ENCODE data around the gene TNNT2. TPM values are rescaled to one million over a fixed set of nuclear protein-coding genes. Genes with fewer than 3 reads are reported as not detected.

The TNNT2 gene
- total and polyA plus RNA-seq, 8 donors, result 1.5 to 12.0 (median 6.7) TPM; not detected in 4

DNA sequence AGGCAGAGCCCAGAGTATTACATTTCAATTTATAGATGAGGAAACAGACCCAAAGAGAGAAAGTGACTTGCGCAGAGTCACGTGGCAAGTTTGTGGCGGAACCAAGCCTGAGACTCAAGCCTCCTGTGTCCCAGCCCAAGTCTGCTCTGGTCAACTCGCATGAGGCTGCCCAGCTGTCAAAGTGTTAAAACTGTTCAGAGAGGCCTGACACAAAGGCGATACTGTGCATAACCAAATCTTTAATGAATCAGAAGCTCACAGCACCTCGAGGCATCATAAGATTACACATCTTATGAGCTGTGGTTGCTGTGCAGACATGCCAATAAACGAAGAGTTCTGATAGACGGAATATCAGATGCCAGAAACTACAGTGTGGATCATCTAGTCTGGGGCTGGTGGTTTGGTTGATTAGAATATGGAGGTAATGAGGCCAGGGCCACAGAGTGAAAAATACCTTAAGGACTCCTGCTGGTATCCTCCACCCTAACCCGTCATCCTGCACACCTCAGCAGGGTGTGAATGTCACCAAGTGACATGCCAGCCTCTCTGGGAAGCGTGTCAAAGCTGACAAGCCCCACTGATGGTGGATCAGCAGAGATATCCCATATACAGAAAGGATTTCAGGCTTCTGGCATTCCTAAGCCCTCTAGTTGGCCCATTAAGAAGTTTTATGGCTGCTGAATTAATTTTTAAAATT, 42.2 kb downstream of the TNNT2 start:
- TF ChIP-seq, protein P1, sequence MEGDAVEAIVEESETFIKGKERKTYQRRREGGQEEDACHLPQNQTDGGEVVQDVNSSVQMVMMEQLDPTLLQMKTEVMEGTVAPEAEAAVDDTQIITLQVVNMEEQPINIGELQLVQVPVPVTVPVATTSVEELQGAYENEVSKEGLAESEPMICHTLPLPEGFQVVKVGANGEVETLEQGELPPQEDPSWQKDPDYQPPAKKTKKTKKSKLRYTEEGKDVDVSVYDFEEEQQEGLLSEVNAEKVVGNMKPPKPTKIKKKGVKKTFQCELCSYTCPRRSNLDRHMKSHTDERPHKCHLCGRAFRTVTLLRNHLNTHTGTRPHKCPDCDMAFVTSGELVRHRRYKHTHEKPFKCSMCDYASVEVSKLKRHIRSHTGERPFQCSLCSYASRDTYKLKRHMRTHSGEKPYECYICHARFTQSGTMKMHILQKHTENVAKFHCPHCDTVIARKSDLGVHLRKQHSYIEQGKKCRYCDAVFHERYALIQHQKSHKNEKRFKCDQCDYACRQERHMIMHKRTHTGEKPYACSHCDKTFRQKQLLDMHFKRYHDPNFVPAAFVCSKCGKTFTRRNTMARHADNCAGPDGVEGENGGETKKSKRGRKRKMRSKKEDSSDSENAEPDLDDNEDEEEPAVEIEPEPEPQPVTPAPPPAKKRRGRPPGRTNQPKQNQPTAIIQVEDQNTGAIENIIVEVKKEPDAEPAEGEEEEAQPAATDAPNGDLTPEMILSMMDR (IDR thresholded peaks at IDR 0.05), result no peak
- TF ChIP-seq EP300 (IDR thresholded peaks at IDR 0.05) (no peak), POLR2A (IDR thresholded peaks at IDR 0.05) (no peak)
- H3K4me3 ChIP-seq, result no peak overlapping the region
- H3K27ac ChIP-seq, result no peak overlapping the region
- intact Hi-C loops (cut with DNase I; ENCODE audit: low total_unique reads), result no loop called here
- H3K4me1 ChIP-seq, result no peaks in the 10 kb centered on the region
- H3K27me3 ChIP-seq, result peaks cover 0 to 7% (median 0%) of the 10 kb centered on the region in 3 donors
- 76 to 86% (median 81%) methylated on average over 10 of the region's 10 CpGs for WGBS, 5 donors
- H3K9me3 ChIP-seq, result no peaks in the 10 kb centered on the region
- no peak for DNase-seq
- H3K36me3 ChIP-seq, result no peaks in the 10 kb centered on the region

DNA sequence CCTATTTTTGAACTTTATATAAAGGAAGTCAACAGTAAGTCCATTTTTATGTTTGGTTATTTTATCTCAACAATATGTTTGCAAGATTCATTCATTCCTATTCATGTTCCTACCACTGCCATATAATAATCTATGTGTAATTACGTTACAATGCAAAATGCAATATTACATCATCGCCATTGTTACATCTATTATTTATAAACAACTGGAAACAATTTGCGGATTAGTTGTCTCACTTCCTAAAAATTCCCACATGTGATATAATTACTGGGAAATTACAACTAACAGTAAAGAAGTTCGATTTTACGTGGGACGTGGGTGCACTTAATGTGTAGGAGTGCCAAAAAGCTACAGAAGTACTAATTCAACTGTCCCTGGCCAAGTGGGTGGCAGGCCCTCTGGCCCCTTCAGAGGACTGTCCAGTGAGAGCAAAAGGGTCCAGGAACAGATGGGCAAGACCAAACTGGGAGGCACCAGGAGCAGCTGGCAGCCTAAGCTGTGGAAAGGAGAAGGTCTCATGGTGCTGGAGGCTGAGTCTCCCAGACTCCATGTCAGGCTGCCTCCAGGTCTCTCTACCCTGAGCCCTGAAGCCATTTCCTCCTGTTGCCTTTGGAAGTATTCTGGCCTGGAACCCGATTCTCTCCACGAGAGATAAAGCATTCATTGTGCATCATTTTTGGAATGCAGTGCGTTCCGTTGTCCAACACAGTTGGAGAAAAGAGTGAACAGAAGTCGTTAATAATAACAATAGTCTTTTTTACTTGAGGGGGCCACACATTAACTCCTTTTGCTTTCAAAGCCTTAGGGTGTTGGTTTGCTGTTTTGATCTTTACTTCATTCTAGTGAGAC, 42.9 kb downstream of the TNNT2 start:
- Histone ChIP-seq H3K27me3 (peaks cover 0 to 7% (median 0%) of the 10 kb centered on the region in 3 donors), H3K27ac (no peak overlapping the region), H3K4me1 (peaks cover 0 to 7% (median 0%) of the 10 kb centered on the region in 4 donors), H3K4me3 (no peak overlapping the region), H3K9me3 (no peaks in the 10 kb centered on the region), H3K36me3 (no peaks in the 10 kb centered on the region)
- intact Hi-C loops (cut with DNase I; ENCODE audit: low total_unique reads), result no loop called here
- WGBS, 5 donors, result 75 to 83% (median 80%) methylated on average over 11 of the region's 11 CpGs
- DNase-seq, result no peak
- TF ChIP-seq POLR2AphosphoS5 (IDR thresholded peaks at IDR 0.05), result no peak
- TF ChIP-seq, protein P1 (IDR thresholded peaks at IDR 0.05), result no peak
- no peak for TF ChIP-seq EP300 (IDR thresholded peaks at IDR 0.05)
- TF ChIP-seq POLR2A (IDR thresholded peaks at IDR 0.05), result no peak

DNA sequence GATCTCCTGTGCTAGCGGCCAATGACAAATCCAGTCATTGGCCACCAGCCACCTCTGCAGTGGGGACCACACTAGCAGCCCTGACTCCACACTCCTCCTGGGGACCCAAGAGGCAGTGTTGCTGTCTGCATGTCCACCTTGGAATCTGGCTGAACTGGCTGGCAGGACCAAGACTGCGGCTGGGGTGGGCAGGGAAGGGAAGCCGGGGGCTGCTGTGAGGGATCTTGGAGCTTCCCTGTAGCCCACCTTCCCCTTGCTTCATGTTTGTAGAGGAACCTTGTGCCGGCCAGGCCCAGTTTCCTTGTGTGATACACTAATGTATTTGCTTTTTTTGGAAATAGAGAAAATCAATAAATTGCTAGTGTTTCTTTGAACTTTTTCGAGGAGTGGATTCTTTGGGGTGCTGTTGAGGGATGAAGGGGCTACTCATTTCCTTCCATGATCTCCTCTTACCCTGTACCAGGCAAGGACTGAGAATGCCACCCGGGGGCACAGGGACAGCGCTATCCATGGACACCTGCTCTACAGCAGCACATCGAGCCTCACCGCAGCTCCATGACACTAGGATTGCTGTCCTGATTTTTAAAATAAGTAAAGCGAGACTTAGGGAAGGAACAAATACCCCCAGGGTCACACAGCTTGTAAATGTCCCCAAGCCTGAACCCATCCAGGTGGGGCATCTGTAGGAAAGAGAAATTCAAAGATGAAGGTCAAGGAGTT, 44.7 kb downstream of the TNNT2 start:
- TF ChIP-seq POLR2AphosphoS5 (IDR thresholded peaks at IDR 0.05) (no peak), EP300 (IDR thresholded peaks at IDR 0.05) (no peak)
- Histone ChIP-seq H3K36me3 (no peaks in the 10 kb centered on the region), H3K4me3 (no peak overlapping the region), H3K27ac (no peak overlapping the region), H3K27me3 (peaks cover 0 to 7% (median 0%) of the 10 kb centered on the region in 3 donors), H3K4me1 (peaks cover 0 to 8% (median 0%) of the 10 kb centered on the region in 4 donors), H3K9me3 (no peaks in the 10 kb centered on the region)
- intact Hi-C loops (cut with DNase I; ENCODE audit: low total_unique reads), result no loop called here
- 86 to 92% (median 89%) methylated on average over 9 to 10 of the region's 10 CpGs for WGBS, 5 donors
- no peak for DNase-seq

DNA sequence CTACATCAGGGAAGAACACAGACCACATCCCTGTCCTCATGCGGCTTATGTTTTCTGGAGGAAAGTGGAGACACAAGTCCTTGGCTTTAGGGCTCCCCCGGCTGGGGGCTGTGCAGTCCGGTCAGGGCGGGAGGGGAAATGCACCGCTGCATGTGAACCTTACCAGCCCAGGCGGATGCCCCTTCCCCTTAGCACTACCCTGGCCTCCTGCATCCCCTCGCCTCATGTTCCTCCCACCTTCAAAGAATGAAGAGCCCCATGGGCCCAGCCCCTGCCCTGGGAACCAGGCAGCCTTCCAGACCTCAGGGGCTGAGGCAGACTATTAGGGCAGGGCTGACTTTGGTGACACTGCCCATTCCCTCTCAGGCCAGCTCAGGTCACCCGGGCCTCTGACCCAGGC, 45.5 kb downstream of the TNNT2 start:
- DNase-seq, result no peak
- peaks cover 0 to 8% (median 0%) of the 10 kb centered on the region in 4 donors for H3K4me1 ChIP-seq
- no peak overlapping the region for H3K4me3 ChIP-seq
- H3K27me3 ChIP-seq, result peaks cover 0 to 7% (median 0%) of the 10 kb centered on the region in 3 donors
- H3K9me3 ChIP-seq, result no peaks in the 10 kb centered on the region
- H3K36me3 ChIP-seq, result no peaks in the 10 kb centered on the region
- no peak overlapping the region for H3K27ac ChIP-seq
- intact Hi-C loops (cut with DNase I; ENCODE audit: low total_unique reads), result no loop called here
- TF ChIP-seq EP300 (IDR thresholded peaks at IDR 0.05), result no peak
- TF ChIP-seq, protein P1 (IDR thresholded peaks at IDR 0.05), result no peak
- no peak for TF ChIP-seq POLR2AphosphoS5 (IDR thresholded peaks at IDR 0.05)
- no peak for TF ChIP-seq POLR2A (IDR thresholded peaks at IDR 0.05)
- 85 to 92% (median 92%) methylated on average over 3 to 8 of the region's 8 CpGs for WGBS, 5 donors

Data from stomach (tissue), 9 donors.